ENCODE measurements around the gene AHNAK.
A peak's percentile ranks its signal among the peaks of the same experiment; 100 is the strongest.
"Not testable (repeated sequence)": the region's sequence is repeated elsewhere in the genome, so short reads cannot be mapped to it uniquely, and the experiment has no call there.

Gene AHNAK

GRCh38 chr11:62458212-62459002 lies 88.2 kb downstream of the AHNAK start:
- DNase-seq, result no peak

GRCh38 chr11:62457478-62457877 lies 89.1 kb downstream of the AHNAK start:
- no peak for DNase-seq

GRCh38 chr11:62456630-62457029 lies 90.0 kb downstream of the AHNAK start:
- no peak for DNase-seq

GRCh38 chr11:62452839-62453468 lies 93.7 kb downstream of the AHNAK start:
- no peak for DNase-seq

- DNase-seq, result no peak
These were observed 94.3 kb downstream of the AHNAK start for GRCh38 chr11:62452261-62452660.

GRCh38 chr11:62451241-62451621 lies 95.4 kb downstream of the AHNAK start:
- DNase-seq, result no peak

GRCh38 chr11:62450543-62451240 lies 95.9 kb downstream of the AHNAK start:
- no peak for DNase-seq

- DNase-seq, result not testable (repeated sequence)
These were observed 96.7 kb downstream of the AHNAK start for GRCh38 chr11:62449912-62450311.

- DNase-seq, result no peak
These were observed 97.2 kb downstream of the AHNAK start for GRCh38 chr11:62449451-62449851.

- DNase-seq, result no peak
These were observed 100.5 kb downstream of the AHNAK start for GRCh38 chr11:62446091-62446490.

- DNase-seq, result no peak
These were observed 101.3 kb downstream of the AHNAK start for GRCh38 chr11:62445314-62445740.

GRCh38 chr11:62444835-62445234 lies 101.8 kb downstream of the AHNAK start:
- DNase-seq, result no peak

- peak; percentile 39 for DNase-seq
These were observed 102.3 kb downstream of the AHNAK start for GRCh38 chr11:62444236-62444833.

GRCh38 chr11:62443390-62444235 lies 103.0 kb downstream of the AHNAK start:
- DNase-seq, result no peak

GRCh38 chr11:62439785-62440602 lies 106.6 kb downstream of the AHNAK start:
- DNase-seq, result no peak

- DNase-seq, result no peak
These were observed 108.0 kb downstream of the AHNAK start for GRCh38 chr11:62438641-62439040.

- DNase-seq, result no peak
These were observed 109.0 kb downstream of the AHNAK start for GRCh38 chr11:62437616-62438015.

GRCh38 chr11:62435846-62436660 lies 110.6 kb downstream of the AHNAK start:
- no peak for DNase-seq

- no peak for DNase-seq
These were observed 112.7 kb downstream of the AHNAK start for GRCh38 chr11:62433904-62434276.

- DNase-seq, result no peak
These were observed 113.3 kb downstream of the AHNAK start for GRCh38 chr11:62433141-62433903.
